GM21381 (cell line): ENCODE results near the gene PTGDR2.

Experiments used
- ATAC-seq: cut with Tn5 transposase; IDR thresholded peaks from one replicate; pipeline ENCODE4 v1.9.1; 2021; ENCODE audit warnings: mild to moderate bottlenecking, moderate library complexity; ENCODE audit not compliant: unreplicated experiment

PTGDR2 gene

DNA sequence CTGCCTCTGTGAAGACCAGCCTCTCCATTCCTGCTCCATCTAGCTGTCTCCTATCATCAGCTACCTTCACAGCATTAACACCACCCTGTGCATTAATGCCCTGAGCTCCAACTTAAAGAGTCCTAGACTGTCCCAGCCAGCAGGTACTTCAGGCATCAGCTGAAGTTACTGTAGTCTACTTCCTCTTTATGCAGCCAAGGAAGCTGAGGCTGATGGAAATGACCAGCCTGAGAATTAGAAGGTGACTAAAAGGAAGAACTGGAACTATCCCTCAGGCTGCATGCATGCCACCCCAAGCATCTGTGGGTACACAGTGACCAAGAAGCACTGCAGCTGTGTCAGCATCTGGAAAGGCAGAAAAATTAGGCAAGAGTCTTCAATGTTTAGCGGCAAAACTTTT is 42.4 kb downstream of the PTGDR2 start:
- no peak for ATAC-seq

DNA sequence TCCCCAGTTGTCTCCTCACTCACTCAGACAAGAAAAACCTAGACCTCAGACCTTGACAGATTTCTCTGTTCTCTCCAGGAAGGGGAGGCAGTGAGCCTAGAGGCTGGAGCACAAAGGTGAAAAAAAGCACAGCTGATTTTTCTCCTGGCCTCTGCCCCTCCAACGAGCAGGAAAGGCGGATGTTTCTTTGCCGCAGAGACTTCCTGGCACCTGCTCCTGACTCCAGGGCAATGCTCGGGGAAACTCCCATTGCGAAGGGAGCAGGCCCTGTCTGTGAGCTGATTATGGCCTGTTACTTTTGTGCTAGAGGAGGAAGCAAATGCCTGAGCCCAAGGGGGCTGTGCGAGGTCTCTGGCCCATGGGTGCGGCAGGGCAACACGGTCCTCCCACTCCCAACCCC is 45.2 kb downstream of the PTGDR2 start:
- no peak for ATAC-seq

DNA sequence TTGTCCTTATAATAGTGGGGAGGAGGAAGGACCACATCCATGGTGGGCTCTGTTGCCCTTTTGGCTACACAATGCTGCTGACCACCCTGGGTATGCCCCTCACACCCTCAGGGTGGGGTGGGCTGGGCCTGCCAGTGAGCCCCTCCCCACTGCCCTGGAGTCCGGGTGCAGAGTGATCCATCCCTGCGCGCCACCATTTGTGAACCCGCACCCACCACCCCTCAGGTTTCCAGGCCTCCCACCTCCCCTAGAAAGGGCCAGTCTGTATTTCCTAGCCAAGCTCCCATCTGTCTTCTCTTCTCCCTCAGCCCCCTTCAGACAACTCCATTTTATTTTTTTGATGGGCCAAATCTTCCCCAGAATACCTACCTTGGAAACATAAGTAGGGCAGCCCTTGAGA is 45.6 kb downstream of the PTGDR2 start:
- no peak for ATAC-seq

DNA sequence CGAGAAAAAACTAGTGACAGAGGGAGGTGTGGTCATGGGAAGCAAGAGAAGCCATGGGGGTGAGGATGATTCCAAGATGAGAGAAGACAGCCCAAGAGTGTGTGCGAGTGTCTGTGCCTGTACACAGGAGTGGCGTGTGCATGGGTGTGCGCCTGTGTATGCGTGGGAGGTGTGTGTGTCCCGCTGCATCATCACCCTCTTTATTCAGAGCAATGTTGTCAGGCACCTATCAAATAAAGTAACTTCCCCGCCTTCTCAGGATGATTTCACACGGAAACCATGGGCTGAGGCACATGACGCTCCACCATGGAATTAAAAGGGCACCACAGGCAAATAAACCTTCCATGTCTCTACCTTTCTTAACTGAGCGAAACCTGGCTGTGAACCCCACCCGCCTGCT is 46.1 kb downstream of the PTGDR2 start:
- no peak for ATAC-seq

DNA sequence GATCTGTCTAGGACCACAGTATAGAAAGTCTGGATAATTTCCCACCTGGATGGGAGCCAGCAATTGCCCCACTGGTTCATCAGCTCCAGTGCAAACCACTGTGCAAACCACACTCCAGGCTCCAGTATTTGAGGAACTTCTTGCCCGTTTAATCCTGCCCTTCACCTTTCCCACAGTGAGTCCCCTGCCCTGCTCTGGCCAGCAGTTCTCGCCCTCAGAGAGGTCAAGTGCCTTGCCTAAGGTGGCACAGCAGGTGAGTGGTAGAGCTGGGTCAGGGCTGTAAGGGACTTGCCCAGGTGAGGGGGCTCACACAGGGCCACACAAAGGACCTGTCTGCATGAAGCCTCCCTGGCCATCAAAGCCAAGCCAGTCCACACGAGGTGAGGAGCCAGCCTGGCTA is 46.5 kb downstream of the PTGDR2 start:
- ATAC-seq = no peak

DNA sequence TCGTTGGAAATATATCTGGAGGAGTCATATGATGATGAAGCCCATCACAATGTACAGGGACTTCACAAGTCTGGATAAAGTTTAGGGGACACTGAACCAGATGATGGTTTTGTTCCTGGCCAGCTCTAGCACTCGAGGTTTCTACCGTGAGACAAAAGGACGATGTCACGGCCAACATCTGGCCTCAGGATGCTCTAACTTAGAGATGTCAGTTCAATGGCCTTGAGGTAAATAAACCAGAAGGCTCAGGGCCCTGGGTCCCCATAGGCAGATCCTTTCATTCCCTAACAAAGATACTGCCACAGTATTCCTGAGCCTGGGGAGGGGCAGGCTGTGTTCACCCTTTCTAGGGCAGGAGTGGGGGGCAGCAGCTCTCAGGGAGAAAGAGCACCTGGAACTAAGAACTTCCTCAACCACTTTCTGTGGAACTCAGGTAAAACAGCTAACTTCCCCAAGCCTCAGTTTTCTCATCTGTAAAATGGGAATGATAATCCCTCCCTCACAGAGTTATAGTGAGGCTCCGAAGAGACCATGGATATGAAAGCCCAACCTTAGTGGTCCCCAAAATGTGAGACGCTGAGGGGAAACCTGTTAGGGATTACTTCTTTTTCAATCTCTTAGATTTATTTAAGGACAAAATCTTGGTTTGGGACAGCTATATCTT is 52.3 kb downstream of the PTGDR2 start:
- ATAC-seq = no peak

GRCh38 chr11:60801194-60801593 is 54.6 kb downstream of the PTGDR2 start:
- ATAC-seq = no peak
